ENCODE measurements around the gene BMP2. TPM values are rescaled to one million over a fixed set of nuclear protein-coding genes. Genes with fewer than 3 reads are reported as not detected.

Gene BMP2
- total and polyA plus RNA-seq, 7 donors: 0.66 to 3.3 (median 1.6) TPM

DNA sequence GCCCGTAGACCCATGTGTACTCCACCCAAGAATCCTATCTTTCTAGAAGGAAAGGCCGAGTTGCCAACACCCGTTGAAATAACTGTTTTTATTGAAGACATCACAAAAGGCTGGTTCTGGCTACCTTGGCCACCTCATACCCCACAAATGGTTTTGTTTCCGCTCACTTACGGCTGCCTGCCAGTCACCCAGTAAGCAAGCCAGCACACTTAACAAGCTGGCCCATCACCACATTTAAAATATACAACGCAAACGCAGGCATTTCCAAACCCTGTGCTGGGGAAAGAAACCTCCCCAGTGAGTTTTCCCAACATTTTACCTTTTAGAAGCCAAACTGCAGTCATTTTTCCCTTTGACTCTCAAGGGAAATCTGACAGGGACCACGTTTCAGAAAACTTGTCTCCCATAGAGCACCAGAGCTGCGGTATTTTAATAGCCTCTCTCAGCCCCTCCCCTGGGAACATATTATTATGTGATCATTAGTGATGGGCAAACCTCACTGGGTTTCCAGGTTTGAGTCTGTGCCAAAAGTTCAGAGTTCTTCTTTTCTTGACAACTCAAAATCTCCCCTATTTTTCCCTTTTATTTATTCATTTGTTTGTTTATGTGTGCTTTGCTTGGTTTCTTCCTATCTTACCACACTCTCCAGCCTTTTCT is 36.7 kb upstream of the BMP2 start:
- no peak for TF ChIP-seq CTCF (IDR thresholded peaks at IDR 0.05)
- no peak for DNase-seq
- Histone ChIP-seq H3K27ac (no peak overlapping the region), H3K9me3 (no peaks in the 10 kb centered on the region), H3K27me3 (ENCODE audit: insufficient read depth in 3 of 3, low read length in 2 of 3) (no peaks in the 10 kb centered on the region), H3K4me1 (no peaks in the 10 kb centered on the region), H3K36me3 (ENCODE audit: insufficient read depth in 1 of 2, low read depth in 1 of 2) (no peaks in the 10 kb centered on the region), H3K4me3 (no peak overlapping the region)
- intact Hi-C loops (cut with DNase I): no loop called here
- 64 to 79% (median 64%) methylated on average over 9 of the region's 9 CpGs for WGBS, 3 donors
- no peak for ATAC-seq

DNA sequence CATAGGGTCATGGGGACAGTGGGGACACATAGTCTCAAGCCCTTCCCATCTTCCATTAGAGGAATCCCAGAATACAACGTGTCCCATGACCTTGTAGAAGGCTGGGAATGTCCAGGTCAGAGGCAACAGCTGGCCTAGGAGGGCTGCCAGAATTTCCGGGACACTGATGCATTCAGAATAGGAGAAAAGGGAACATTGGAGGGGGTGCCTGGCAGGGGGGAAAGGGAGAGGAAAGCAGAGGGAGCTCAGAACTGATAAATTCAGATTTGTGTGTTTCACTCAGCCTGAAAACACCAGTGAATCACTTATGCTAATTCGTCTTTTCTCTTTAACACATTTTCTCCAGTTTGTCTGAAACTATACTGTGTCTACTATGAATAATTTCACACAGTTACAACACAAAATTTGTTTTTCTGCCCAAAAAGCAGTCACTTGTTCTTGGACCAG is 35.5 kb upstream of the BMP2 start:
- no peak overlapping the region for H3K4me3 ChIP-seq
- ATAC-seq (peak in 3 of 4 donors; percentile 42 to 73 (median 65)), DNase-seq (peak; percentile 52 to 84)
- no peaks in the 10 kb centered on the region for H3K36me3 ChIP-seq (ENCODE audit: insufficient read depth in 1 of 2, low read depth in 1 of 2)
- H3K4me1 ChIP-seq: no peaks in the 10 kb centered on the region
- no peak for TF ChIP-seq CTCF (IDR thresholded peaks at IDR 0.05)
- H3K9me3 ChIP-seq: no peaks in the 10 kb centered on the region
- 15 to 28% (median 26%) methylated on average over 3 of the region's 3 CpGs for WGBS, 3 donors
- H3K27ac ChIP-seq: no peak overlapping the region
- intact Hi-C loops (cut with DNase I): no loop called here
- no peaks in the 10 kb centered on the region for H3K27me3 ChIP-seq (ENCODE audit: insufficient read depth in 3 of 3, low read length in 2 of 3)

DNA sequence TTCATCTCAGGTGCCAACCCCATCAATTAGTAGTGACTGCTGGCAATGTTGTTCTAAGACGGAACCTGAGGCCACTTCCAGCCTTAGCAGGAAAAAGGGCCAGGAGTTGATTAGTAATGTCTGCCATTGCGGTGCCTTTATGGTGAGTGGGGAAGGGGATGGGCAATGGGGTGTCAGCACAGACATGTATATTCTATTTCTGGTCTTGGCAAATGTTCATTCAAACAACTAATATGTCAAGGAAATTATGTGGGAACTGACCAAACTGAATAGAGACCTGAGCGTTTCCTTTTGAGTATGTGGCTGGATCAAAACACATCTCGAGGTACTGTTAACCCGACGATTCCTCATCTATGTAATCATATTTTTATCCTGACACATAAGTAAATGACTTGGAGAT is 34.6 kb upstream of the BMP2 start:
- Histone ChIP-seq H3K9me3 (no peaks in the 10 kb centered on the region), H3K4me1 (no peaks in the 10 kb centered on the region), H3K27ac (no peak overlapping the region), H3K36me3 (ENCODE audit: insufficient read depth in 1 of 2, low read depth in 1 of 2) (no peaks in the 10 kb centered on the region), H3K27me3 (ENCODE audit: insufficient read depth in 3 of 3, low read length in 2 of 3) (no peaks in the 10 kb centered on the region), H3K4me3 (no peak overlapping the region)
- TF ChIP-seq CTCF (IDR thresholded peaks at IDR 0.05): no peak
- DNase-seq (no peak), ATAC-seq (no peak)
- intact Hi-C loops (cut with DNase I): no loop called here
- 87 to 91% (median 90%) methylated on average over 6 of the region's 6 CpGs for WGBS, 3 donors

DNA sequence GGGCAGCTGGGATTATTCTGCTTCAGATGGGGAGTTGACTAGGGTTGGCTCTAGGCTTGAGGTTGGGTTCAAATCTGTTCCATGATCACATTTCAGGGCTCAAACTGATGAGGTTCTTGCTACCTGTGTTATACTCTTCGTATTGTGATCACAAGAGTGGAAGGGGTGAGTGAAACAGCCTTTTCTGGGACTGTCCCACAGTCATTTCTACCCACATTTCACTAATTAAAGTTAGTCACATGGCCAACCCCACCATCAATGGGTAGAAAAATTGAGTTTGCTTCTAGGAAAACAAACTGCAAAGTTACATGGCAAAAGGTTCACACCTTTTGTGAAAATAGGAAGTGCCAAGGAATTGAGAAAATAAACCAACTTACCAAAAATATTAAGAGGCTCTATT is 33.5 kb upstream of the BMP2 start:
- ATAC-seq (no peak), DNase-seq (no peak)
- 96 to 100% (median 98%) methylated on average over 1 of the region's 1 CpG for WGBS, 3 donors
- Histone ChIP-seq H3K36me3 (ENCODE audit: insufficient read depth in 1 of 2, low read depth in 1 of 2) (no peaks in the 10 kb centered on the region), H3K27me3 (ENCODE audit: insufficient read depth in 3 of 3, low read length in 2 of 3) (no peaks in the 10 kb centered on the region), H3K4me1 (no peaks in the 10 kb centered on the region), H3K9me3 (no peaks in the 10 kb centered on the region), H3K4me3 (no peak overlapping the region), H3K27ac (no peak overlapping the region)
- intact Hi-C loops (cut with DNase I): no loop called here
- no peak for TF ChIP-seq CTCF (IDR thresholded peaks at IDR 0.05)

Data from psoas muscle (tissue), 8 donors.